Measurements from ENCODE around the gene SEC14L2.

Gene SEC14L2

DNA sequence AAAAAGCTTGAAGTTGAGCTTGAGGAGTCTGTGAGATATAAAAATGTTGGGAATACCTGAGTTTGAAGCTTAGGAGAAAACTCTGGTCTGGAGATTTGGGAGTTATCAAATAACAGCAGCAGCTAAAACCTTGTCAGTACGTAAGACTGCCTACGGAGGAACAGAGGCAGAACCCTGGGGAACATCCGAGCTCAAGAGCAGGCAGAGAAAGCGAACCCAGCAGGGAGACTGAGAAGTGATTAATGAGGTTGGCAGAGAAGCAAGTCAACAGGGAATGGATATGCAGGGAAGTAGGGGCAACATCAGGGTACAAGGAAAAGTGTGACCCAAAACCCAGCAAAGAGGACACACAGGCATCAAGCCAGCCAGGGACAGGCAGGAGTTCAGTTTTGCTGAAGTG is 16.2 kb downstream of the SEC14L2 start:
- no peak overlapping the region for H3K4me3 ChIP-seq (replicated peaks; ENCODE audit: low read depth, low read length)
- TF ChIP-seq, protein P1, sequence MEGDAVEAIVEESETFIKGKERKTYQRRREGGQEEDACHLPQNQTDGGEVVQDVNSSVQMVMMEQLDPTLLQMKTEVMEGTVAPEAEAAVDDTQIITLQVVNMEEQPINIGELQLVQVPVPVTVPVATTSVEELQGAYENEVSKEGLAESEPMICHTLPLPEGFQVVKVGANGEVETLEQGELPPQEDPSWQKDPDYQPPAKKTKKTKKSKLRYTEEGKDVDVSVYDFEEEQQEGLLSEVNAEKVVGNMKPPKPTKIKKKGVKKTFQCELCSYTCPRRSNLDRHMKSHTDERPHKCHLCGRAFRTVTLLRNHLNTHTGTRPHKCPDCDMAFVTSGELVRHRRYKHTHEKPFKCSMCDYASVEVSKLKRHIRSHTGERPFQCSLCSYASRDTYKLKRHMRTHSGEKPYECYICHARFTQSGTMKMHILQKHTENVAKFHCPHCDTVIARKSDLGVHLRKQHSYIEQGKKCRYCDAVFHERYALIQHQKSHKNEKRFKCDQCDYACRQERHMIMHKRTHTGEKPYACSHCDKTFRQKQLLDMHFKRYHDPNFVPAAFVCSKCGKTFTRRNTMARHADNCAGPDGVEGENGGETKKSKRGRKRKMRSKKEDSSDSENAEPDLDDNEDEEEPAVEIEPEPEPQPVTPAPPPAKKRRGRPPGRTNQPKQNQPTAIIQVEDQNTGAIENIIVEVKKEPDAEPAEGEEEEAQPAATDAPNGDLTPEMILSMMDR (IDR thresholded peaks at IDR 0.05; ENCODE audit: low read depth, low read length, missing control alignments): no peak
- no peak for DNase-seq (ENCODE audit: extremely low read depth, low read depth)

DNA sequence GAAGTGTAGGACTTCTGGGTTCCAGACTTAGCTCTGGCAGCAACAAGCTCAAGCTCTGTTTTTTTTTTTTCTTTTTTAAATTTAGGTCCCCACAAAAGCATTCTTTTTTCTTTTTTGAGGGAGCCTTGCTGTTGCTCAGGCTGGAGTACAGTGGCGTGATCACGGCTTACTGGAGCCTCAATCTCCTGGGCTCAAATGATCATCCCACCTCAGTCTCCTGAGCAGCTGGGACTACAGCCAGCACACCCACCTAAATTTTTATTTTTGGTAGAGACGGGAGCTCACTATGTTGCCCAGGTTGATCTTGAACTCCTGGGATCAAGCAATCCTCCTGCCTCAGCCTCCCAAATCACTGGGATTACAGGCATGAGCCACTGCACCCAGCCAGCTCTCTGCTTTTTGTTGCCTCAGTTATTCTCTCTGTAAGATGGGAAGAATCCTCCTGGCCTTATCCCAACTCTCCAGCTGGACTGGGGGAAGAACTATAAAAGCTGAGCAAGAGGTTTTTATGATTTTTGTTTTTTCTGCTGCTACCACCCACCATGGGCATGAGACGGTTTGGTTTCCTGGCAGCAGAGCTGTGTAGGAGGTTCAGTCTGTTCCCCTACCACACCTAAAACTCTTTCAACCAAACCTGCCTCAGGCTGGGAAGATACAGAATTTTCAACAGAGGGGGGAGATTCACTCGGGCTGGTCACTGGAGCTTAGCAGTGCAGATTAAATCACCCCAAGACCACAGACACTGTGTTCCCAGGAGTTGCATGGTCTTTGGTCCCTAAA is 17.1 kb downstream of the SEC14L2 start:
- no peak for DNase-seq (ENCODE audit: extremely low read depth, low read depth)
- TF ChIP-seq, protein P1 (IDR thresholded peaks at IDR 0.05; ENCODE audit: low read depth, low read length, missing control alignments): no peak

DNA sequence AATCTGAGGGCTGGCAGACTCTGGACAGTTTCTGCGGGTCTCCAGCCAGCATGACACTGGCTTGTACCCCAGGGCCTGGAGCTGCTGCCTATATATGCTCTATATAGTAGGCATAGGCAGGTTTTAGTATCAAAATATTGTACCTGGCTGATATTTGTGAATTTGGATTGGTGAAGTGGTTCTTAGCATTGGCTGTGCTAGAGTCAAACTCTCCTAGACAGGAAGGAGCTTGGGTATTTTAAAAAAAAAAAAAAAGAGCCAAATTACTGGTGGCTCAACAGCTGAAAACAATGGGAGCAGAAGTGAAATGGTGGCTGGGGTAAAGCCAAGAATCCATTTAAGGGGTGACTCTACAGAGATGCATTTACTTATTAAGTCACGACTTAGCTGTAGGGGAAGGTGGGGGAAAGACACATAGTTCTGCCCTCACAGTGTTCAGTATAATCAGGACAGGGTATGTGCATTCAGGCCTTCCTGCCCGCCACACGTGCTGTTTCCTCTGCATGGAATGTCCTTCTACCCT is 17.8 kb downstream of the SEC14L2 start:
- no peak for DNase-seq (ENCODE audit: extremely low read depth, low read depth)
- TF ChIP-seq, protein P1 (IDR thresholded peaks at IDR 0.05; ENCODE audit: low read depth, low read length, missing control alignments): no peak
- H3K4me3 ChIP-seq (replicated peaks; ENCODE audit: low read depth, low read length): no peak overlapping the region

More for the DNA sequence above, 17.1 kb downstream of the SEC14L2 start:
- no peak overlapping the region for H3K4me3 ChIP-seq (replicated peaks; ENCODE audit: low read depth, low read length)

DNA sequence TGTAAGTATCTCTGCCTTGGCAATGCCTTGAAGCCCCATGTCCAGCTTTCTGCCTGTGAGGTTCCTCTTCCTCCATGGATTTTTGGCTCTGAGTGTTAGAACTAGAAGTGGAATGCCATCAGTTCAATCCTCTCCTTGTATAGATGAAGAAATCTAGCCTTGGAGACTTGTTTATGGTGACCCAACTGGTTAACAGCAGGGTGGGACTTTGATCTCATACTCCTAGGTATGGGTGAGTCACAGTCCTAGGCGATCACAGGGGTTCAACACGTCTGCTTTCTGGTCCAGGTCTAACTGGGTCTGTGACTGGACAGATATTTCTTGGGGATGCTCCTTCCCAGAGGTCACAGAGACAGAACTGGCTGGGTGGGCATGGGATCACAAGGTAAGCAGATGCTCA is 19.6 kb downstream of the SEC14L2 start:
- H3K4me3 ChIP-seq (replicated peaks; ENCODE audit: low read depth, low read length): no peak overlapping the region
- TF ChIP-seq, protein P1 (IDR thresholded peaks at IDR 0.05; ENCODE audit: low read depth, low read length, missing control alignments): no peak
- no peak for DNase-seq (ENCODE audit: extremely low read depth, low read depth)

DNA sequence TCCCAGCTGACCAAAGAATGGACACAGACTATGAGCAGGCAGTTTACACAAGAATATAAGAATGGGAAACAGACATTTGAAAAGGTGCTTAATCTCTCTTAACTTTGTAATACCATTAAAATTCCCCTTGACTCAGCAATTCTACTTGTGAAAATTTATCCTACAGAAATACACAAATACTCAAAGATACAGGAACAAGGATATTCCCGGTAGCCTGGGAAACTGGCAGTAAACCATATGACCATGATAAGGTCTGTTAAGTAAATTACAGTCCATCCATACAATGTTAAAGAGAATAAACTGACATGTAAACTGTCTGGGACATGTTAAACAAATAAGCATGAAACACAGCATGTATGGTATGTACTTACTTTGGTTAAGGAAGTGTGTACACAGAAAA is 20.0 kb downstream of the SEC14L2 start:
- H3K4me3 ChIP-seq (replicated peaks; ENCODE audit: low read depth, low read length): no peak overlapping the region
- TF ChIP-seq, protein P1 (IDR thresholded peaks at IDR 0.05; ENCODE audit: low read depth, low read length, missing control alignments): no peak
- DNase-seq (ENCODE audit: extremely low read depth, low read depth): no peak

DNA sequence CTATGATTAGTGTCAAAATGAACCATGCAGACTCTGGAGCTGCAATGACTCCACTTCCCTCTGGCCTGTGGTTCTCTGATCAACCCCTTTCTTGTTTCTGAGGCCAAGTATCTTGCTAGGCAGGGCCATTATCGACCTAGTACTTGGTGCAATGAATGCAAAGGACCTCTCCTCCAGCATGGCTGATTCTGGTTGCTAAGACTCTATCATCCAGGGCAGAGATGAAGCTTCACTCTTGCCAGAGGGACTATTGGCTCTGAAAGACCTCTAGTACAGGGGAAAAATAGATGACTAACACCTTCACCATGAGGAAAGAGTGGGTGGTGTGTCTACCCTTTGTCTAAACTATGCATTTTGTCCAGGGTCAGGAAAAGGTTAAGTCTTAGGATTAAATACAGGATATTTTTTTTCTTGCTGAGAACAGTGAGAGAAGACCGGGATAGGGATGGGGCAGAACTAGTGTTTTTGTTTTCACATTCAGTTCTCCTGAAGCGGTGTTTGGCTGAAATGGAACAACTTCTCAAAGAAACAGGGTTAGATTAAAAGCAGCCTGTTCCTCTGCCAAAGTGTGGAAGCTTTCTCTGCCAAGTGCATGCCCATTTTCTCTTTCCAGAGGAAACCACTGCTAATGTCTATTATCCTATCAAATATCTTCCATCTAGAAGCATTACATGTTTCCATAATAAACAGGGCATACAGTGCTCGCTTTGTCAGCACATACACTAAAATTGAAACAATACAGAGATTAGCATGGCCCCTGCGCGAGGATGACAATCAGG is 23.7 kb downstream of the SEC14L2 start:
- DNase-seq (ENCODE audit: extremely low read depth, low read depth): no peak
- no peak overlapping the region for H3K4me3 ChIP-seq (replicated peaks; ENCODE audit: low read depth, low read length)
- TF ChIP-seq, protein P1 (IDR thresholded peaks at IDR 0.05; ENCODE audit: low read depth, low read length, missing control alignments): no peak

Measured in HFF-Myc (cell line).